ENCODE measurements around the gene PKP2.

The PKP2 gene

DNA sequence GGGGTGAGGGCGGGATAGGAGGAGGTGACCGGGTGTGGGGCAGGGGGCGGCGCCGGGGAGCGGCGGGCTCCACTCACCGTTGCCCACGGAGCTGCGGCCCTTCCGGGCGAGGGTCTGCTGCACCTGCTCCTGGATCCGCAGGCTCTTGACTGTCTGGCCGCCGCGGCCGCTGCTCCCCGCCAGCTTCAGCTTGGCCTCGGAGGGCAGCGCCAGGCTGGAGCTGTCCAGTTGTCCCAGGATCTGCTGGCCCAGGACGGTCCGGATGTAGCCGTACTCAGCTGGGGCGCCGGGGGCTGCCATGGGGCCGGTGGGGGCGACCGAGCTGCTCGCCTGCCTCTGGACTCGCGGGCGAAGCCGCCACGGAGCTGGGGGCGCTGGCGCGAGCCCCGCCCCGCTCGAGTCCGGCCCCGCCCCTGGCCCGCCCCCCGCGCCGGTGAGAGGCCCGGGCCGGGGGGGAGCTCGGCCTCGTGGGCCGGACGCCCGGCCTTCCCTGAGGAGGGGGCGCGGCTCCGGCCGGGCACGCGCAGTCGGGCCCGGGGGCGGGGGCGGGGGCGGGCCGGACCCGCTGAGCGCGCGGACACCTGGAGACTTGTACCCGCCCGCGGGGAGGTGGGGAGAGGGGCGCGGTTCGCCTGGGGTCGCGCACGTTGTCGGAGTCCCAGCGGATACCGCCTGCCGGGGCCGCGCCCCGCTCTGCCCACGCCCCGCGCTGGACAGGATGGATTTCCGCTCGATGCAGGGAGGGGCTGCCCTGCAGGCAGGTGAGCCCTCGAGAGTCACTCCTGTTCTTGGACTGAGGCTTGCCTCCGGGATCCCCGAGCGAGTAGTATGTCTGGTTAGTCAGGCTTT lies at the start of gene PKP2:
Gene PKP2, minus strand, starts transcription at position 346 of the 849 bp plus-strand sequence. Its CDS starts 46 bp downstream, at position 300.
- peak; percentile 41 to 97 (median 96) for DNase-seq

DNA sequence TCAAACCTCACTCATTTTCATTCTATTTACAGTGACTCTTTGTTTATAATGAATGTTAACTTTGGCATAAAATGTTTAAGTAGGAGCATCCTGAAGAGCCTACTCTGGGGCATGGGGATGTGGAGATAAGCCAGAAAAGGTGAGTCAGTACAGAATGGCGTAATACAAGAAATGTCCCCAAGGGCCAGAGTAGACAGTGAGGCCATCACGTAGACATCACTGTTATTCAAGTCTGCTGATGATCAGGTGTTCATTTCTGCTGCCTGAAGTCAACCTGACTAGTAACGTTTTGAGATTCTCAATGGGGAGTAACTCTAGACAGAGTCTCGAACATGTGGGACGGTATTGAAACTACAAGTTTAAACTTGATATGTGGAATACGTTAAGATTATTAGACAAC lies 47.6 kb upstream of the PKP2 start:
- no peak for DNase-seq

DNA sequence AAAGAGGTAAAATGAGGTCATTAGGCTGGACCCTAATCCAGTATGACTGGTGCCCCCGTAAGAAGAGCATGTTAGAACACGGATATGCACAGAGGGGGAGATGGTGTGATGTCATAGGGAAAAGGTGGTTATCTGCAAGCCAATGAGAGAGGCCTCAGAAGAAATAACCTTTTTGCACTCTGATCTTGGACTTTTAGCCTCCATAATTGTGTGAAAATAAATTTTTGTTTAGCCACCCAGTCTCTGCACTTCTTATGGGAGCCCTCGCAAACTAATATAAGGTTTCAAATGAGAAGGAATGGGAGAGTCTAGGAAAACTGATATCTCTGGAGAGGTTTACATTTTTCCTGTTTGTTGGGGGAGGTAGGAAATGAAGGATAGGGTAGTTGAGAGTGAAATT lies 43.2 kb upstream of the PKP2 start:
- DNase-seq, result no peak

DNA sequence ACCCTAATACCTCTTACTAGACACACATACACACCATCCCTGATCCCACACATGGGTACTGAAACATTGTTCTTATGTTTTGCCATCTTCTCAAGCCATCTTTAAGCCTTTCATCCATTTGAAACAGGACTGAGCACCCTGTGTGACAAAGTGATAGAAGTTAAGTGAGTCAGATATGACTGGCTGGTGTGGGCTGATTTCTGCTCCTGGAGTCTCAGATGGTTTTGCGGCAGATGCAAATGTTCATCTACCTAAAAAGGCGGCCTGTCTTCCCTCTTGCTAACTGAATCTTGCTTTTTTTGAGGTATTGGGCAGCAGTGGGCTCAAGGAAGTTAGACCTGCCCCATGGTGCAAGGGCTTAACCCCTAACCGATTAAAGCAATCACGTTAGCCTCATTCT lies 30.4 kb upstream of the PKP2 start:
- DNase-seq, result no peak

DNA sequence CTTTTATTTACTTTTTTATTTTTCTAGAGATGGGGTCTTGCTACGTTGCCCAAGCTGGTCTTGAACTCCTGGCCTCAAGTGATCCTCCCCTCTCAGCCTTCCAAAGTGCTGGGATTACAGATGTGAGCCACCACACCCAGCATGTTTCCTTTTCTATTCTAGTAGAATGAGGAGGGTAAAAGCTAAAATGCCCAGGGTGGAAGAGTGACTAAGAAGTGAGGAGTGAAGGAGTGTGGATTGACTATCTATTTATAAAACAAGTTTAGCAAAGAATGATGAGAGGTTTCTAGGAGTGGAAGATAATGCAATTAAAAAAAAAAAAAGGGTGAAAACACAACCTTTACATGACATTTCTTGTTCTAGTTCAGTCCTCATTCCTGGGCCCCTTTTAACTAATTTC lies 29.8 kb upstream of the PKP2 start:
- no peak for DNase-seq

DNA sequence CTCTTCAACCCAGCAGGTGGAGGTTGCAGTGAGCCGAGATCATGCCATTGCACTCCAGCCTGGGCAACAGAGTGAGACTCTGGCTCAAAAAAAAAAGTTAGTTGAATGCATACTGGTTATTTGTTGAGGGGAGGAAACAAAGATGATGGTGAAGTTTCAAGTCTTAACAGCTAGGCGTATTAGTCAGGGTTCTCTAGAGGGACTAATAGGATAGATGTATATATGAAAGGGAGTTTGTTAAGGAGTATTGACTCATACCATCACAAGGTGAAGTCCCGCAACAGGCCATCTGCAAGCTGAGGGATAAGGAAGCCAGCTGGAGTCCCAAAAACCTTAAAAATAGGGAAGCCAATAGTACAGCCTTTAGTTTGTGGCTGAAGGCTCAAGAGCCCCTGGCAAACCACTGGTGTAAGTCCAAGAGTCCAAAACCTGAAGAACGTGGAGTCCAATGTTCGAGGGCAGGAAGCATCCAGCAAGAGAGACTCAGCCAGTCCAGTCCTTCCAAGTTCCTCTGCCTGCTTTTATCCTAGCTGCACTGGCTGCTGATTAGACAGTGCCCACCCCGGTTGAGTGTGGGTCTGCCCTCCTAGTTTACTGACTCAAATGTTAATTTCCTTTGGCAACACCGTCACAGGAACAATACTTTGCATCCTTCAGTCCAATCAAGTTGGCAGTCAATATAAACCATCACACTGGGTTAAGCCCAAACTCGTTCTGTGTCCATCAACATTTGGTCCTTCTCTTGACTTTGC lies 26.1 kb upstream of the PKP2 start:
- no peak for DNase-seq

DNA sequence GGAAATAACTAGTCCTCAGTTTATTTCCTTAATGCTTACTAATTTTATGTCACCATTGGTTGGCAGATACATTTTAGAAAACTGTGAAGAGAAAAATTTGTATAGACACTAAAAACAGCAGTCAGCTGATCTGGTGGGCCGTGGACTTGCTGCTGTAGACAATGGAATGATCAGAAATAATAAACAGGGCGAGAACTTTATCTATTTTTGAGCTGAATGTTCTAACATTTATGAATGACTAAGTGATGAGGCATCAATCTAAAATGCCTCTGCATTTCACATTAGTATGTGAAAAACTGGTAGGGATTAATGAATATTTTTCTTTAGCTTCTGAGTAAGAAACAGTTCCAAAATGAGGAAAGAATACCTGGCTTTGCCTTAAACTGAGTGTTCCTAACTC lies 24.8 kb upstream of the PKP2 start:
- no peak for DNase-seq

DNA sequence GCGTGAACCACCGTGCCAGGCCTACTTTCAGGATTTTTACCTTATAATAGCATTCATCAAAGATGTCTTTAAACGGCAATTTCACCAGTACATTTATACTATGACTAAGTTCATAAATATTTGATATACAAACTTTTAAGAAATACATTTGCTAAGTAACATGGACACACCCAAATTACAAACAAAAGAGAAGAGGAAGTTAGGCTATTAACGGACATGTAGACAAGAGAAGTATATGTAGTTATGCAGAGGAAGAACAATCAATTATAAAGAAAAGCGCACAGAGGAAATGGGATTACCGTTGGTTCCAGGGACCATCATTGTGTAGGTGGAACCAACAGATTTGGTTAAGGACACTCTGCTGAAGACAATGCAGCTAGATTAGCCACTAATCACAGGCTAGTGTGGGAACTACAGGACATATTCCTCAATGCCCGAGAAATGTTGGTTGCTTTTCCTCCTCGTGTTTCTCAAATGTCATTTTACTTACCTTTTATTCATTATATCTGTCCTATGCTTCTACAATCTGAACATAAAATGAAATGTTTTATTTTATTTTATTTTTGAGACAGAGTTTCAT lies 24.0 kb upstream of the PKP2 start:
- DNase-seq, result no peak

DNA sequence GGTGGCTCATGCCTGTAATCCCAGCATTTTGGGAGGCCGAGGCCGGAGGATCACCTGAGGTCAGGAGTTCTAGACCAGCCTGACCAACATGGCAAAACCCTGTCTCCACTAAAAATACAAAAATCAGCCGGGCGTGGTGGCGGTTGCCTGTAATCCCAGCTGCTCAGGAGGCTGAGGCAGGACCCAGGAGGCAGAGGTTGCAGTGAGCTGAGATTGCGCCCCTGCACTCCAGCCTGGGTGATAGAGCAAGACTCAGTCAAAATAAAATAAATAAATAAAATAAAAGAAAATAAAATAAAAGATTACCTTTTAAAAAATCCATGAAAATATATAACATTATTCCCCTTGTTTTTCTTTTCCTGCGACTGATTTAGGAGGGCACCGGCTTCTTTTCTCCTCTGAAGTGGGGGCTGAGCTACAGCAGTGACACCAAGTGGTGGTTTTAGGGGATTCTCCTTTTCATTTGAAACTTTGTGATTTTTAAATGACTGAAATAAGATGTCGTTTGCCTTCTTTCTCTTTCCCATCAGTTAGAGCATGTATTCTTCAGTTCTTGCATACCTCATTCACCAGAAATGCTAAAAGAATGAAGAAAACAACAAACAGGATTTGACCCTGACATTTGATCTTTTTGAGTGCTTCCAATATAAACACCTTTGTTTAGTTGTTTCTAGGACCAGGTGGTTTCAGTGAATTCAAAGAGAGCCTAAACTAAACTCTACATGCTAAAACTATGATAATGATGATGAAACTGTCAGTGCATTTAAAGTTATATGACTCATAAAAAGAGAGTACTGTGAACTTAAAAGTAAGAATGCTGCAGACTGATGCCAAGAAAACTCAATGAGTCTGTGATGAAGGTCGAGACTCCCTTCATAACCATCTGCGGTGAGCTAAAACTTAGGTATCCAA lies 22.6 kb upstream of the PKP2 start:
- peak in 2 of 3 experiments; percentile 8 to 72 for DNase-seq

DNA sequence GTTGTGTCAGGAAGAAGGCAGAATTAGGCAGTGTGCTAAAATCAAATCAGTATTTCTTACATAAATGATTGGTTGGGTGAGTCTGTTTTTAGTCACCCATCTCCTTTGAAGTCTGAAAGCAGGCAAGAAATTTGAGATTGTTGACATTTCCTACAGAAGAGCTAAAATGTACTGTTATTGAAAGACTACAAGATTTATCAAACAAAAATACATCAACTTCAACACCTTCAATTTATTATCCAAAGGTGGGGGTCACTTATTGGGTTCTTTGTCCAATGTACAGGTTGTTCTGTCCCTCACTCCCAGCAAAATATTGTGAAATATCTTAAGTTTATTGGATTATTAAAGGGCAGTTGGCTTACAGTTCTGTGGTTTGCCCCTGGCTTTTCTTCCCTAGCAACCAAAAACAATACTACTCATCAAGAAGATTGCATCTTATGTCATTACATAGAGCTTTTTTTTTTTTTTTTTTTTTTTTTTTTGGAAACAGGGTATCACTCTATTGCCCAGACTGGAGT lies 20.6 kb upstream of the PKP2 start:
- no peak for DNase-seq

DNA sequence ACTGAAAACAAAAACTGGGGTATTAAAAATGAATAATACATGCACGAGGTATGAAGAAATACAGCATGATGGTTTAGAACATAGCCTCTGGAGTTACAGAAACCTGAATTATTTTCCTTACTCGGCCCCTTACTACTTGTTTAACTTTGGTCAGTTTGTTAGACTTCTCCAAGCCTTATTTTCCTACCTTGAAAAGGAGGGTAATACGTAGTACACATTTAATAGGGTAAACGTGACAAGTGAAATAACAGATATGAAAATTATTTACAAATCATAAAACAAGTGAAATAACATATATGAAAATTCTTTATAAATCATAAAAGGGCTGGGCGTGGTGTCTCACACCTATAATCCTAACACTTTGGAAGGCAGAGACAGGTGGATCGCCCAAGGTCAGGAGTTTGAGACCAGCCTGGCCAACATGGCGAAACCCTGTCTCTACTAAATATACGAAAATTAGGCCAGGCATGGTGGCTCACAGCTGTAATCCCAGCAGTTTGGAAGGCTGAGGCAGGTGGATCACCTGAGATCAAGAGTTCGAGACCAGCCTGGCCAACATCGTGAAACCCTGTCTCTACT lies 11.4 kb upstream of the PKP2 start:
- DNase-seq, result no peak

DNA sequence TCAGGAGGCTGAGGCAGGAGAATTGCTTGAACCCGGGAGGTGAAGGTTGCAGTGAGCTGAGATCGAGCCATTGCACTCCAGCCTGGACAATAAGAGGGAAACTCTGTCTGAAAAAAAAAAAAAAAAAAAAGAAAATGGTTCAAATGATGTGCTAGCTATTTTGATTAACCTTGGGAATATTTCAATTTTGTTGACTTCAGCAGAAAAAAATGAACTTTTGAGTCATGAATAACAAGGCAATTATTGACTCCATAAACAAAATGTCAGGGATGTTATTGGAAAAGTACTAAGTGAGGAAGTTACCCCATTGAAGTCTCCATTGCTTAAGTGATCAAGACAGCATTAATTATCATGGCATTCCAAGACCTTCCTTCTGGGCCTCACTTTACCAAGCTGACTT lies 10.6 kb upstream of the PKP2 start:
- DNase-seq, result no peak

DNA sequence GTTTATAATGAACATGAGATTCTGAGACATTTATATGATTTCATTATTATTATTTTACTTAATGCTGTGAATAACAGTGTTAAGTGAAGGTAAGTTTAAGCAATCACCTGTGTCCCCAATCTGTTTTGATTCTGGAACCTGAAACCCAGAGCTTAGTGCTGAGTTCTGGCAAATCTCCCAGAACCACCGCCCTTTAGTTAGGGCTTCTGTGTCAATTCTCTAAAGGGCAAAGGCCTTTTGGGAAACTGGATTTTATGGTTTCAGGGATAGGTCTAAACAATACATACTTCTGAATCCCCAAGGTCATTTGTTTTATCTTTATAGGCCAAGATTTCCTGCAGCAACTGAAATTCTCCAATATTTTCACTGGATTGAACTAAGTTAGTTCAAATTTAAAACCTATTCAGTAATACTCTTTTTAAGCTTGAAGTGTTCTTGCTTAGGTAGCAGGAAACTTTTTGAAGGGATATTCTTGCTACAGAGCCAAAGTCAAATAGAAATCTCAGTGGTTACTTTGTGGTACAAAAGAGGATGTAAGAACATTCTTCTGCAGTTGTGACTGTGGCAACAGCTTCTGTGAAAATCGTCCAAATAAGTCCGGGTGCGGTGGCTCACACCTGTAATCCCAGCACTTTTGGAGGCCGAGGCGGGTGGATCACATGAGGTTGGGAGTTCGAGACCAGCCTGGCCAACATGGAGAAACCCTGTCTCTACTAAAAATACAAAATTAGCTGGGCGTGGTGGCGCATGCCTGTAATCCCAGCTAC lies 10.0 kb upstream of the PKP2 start:
- DNase-seq, result no peak

DNA sequence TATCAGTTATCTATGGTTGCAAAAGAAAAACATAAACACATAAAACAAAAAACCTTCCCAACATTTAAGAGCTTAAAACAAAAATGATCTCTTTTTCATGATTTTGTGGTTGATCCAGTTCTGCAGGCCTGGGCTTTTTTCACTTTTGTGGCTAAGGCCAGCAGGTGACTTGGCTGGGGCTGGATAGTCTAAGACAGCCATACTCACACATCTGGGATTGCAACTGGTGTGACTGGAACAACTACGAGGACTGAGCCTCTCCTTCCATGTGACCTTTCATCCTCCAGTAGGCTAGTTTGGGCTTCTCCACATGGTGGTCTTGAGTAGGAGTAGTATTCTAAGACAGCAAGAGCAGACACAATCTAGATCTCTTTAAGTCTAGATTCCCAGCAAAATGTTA lies 7.2 kb upstream of the PKP2 start:
- no peak for DNase-seq

DNA sequence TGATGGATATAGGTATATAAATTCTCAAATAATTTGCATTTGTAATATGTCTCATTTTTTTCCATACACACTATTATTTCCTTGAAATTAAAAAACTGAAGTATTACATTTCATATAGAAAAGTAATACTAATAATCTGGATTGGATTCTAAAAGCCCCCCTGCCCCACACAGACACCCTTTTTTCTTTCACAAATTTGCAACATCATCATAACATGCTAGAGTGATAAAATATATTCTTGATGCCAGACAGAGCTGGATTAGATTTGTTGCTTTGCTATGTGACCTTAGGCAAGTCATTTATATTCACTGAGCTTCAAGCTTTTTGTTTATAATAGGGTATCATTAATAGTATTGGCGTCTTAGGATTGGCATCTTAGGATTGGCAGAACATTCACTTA lies 6.7 kb upstream of the PKP2 start:
- no peak for DNase-seq

DNA sequence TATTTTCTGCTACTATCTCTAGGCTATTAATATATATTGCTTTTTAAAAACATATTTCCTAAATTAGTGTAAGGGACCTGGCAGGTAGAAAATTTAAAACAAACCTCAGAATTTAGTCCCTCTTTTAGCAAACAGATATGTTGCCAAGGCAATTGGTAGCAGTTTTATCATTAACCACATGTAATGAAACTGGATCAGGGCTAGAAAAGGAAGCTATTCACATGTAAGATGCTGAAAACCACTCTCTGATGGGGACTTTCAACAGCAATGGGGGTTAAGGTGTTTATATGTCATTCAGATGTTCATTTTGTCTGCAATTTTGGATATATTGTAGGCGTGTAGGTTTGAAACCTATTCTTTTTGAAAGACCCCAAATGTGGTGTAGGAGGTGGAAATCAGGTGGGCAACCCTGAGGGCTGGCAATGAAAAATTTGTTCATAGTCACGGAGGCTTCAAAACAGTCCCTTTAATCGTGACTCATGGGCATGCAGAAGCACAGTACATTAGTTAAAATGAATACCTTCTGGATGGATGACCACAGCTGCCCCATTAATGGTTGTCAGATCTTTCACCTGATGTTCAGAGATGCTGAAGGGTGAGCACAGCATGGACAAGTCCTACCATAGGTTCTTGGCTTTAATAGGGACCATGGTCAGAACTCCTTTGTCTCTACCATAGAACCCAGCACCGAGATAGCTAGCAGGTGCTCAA lies 5.9 kb upstream of the PKP2 start:
- no peak for DNase-seq

DNA sequence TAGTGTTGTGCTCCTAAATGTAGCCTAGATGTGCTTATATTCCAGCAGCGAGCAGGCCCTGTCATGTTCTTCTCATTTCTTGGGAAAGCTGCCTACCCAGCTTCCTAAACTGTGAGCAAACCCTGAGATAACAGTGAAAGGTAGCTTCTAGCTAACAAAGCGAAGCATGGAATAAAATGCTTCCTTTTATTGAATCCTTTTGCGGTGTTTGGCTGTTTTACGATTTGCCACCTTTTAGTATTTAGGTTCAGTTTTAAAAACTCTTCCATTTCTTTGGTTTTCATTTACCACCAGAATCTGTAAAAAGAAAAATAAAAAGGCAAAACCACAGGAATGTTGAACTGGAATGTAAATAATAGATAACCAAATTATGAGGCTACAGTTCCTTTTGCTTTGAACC lies 5.0 kb upstream of the PKP2 start:
- DNase-seq, result no peak

DNA sequence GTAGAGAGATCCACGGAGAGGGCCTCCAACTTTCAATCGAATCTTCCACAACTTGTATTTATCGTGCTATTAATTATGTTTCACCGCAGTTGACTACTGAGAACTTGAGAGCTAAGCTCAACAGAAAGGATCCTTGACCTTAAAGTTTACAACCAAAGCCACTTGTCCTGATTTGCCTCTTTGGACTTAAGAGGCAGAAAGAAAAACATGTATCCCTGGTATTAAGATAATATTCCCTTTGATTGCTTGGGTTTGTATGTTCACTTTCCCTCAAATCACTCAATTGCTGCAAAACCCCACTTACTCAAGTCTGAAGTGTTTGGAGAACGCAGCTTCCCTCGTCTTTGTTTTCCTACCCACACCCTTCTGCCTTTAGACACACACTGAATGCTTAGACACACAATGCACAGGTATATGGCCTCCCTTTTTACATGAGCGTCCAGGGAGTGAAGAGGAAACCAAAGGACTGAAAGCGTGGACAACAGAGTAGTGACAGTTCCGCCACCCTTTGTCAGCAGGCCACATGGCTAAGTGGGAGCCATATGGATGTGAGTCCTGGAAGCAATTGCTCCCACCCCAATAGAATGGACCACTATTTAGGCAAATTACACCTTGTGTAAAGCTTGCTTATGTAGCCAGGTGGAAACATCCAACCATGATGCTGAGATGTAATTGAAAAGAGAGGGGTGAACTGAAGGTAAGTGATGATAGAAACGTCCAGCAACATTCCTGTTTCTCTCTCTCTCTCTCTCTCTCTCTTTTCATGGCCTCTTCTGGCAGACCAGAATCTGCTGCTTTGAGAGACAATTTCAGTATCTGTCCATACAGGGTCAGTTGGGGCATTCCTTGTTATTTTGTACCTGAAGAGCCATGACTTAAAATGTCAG lies 1.4 kb upstream of the PKP2 start:
- DNase-seq, result peak in 2 of 3 experiments; percentile 69 to 84

DNA sequence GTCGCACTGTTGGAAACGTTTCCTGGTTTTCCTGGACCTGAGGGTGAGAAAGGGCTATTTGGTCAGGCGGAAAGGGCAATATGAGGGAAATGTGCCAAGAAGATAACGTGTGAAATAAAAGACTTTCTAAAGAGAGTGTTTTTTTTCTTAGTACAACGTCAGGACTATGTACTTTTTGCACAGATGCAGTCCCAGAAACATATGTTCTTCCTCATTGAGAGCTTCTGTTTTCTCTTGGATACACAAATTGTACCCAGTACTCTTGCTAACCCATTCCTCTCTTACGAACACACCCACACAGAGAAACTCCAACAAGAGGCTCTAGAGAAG lies 669 bp upstream of the PKP2 start:
- DNase-seq, result no peak

Data from NCI-H1417 (cell line).